B cell (primary cell): ENCODE measurements around the gene ZNF669.
A peak's percentile ranks its signal among the peaks of the same experiment; 100 is the strongest.

Source experiments
- EZH2 ChIP-seq: IDR thresholded peaks from 2 replicates; pipeline ENCODE4 v1.6.1; 2012; ENCODE audit warnings: borderline replicate concordance, low read depth, mild to moderate bottlenecking, moderate library complexity, low read length; ENCODE audit not compliant: insufficient read depth, poor library complexity, severe bottlenecking
- TF ChIP-seq, protein P1 (sequence below): fragments of 200-600 bp; IDR thresholded peaks from one replicate; pipeline ENCODE4 v1.8.0; 2022; ENCODE audit warnings: antibody characterized with exemption, mild to moderate bottlenecking

DNA sequence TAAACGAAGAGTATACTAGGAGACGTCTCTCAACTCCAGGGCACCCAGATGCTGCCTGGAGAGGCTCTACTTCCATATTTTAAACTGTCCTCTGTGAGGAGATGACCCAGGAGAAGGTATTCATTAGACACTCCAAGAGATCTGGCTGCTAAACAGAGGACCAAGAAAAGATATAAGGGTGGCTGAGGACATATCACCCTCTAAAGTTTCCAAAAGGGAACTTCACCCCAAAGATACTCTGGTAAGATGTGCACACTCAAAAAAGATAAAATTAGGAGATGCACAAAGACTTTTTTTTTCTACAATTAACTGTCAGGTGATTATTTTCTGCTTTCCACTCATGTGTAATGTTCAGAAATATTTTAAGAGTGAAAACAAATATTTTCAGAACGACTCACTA is 26.9 kb downstream of the ZNF669 start:
- TF ChIP-seq, protein P1, sequence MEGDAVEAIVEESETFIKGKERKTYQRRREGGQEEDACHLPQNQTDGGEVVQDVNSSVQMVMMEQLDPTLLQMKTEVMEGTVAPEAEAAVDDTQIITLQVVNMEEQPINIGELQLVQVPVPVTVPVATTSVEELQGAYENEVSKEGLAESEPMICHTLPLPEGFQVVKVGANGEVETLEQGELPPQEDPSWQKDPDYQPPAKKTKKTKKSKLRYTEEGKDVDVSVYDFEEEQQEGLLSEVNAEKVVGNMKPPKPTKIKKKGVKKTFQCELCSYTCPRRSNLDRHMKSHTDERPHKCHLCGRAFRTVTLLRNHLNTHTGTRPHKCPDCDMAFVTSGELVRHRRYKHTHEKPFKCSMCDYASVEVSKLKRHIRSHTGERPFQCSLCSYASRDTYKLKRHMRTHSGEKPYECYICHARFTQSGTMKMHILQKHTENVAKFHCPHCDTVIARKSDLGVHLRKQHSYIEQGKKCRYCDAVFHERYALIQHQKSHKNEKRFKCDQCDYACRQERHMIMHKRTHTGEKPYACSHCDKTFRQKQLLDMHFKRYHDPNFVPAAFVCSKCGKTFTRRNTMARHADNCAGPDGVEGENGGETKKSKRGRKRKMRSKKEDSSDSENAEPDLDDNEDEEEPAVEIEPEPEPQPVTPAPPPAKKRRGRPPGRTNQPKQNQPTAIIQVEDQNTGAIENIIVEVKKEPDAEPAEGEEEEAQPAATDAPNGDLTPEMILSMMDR, result peak; percentile 23
- TF ChIP-seq EZH2, result no peak
